Endothelial cell of umbilical vein (primary cell): Measurements from ENCODE around the gene TPM1. TPM values are rescaled to one million over a fixed set of nuclear protein-coding genes. Genes with fewer than 3 reads are reported as not detected.

Experiments
- BruUV-seq: library from RNA; stranded (reverse); fragments of 400-500 nt; replicated peaks from 2 replicates; lab custom pipeline; 2021; lab: Mats Ljungman, UMichigan
- CTCF ChIA-PET: fragments of 300-600, 350-600 bp; sonication (Branson Sonifier 250); formaldehyde crosslinking; loops from one replicate; lab custom pipeline; 2021; ENCODE audit warnings: antibody characterized with exemption, inconsistent platforms; lab: Charles Lee
- POLR2A ChIA-PET: fragments of 300-600, 350-600 bp; sonication (Branson Sonifier 250); formaldehyde crosslinking; loops from one replicate; lab custom pipeline; 2021; ENCODE audit warnings: antibody characterized with exemption, inconsistent platforms; lab: Charles Lee
- DNase-seq: peaks from one replicate; pipeline ENCODE4 v3.0.0-alpha.2; 2011; ENCODE audit warnings: low read depth, low spot score
- FAIRE-seq: peaks from 2 replicates; lab custom pipeline; 2011; peaks lifted over from hg19 to GRCh38; lab: Jason Lieb, UNC
- H2AFZ ChIP-seq: 2 replicates; pipeline ENCODE4 v1.6.0; 2012; ENCODE audit warnings: low read depth, low read length, control low read depth, inconsistent platforms
- H3K27ac ChIP-seq: 2 replicates; pipeline ENCODE4 v1.5.1; 2011; ENCODE audit warnings: low read depth, mild to moderate bottlenecking, control low read depth, low read length, moderate library complexity; ENCODE audit not compliant: insufficient read depth
- H3K27me3 ChIP-seq, 2 experiments: 2 replicates each; pipeline versions ENCODE4 v1.6.0 to v1.6.1; 2011; ENCODE audit warnings: low read length in 2 of 2, mixed read lengths in 1 of 2; ENCODE audit not compliant: control insufficient read depth in 2 of 2, insufficient read depth in 2 of 2
- H3K36me3 ChIP-seq, 2 experiments: 2 replicates in 1 of 2; 3 replicates in 1 of 2; pipeline ENCODE4 v1.5.1; 2011; ENCODE audit warnings: low read length in 2 of 2, mild to moderate bottlenecking in 1 of 2, moderate library complexity in 1 of 2; ENCODE audit not compliant: control insufficient read depth in 2 of 2, insufficient read depth in 2 of 2; ENCODE audit errors: extremely low read depth in 1 of 2
- H3K4me1 ChIP-seq: 3 replicates; pipeline ENCODE4 v1.5.1; 2011; ENCODE audit warnings: mild to moderate bottlenecking, low read length; ENCODE audit not compliant: control insufficient read depth, insufficient read depth; ENCODE audit errors: extremely low read depth
- H3K4me2 ChIP-seq: 2 replicates; pipeline ENCODE4 v1.6.1; 2011; ENCODE audit warnings: low read length, control low read depth, mixed read lengths; ENCODE audit not compliant: insufficient read depth
- H3K4me3 ChIP-seq, 3 experiments: fragments of 200-600 bp in 1 of 3; sonication (generic), shearing (Covaris generic) in 1 of 3; replicated peaks in 1 of 3; 2 replicates each; pipeline ENCODE4 v1.5.1; 2011 to 2016; ENCODE audit warnings: control low read depth in 3 of 3, low read length in 3 of 3, mild to moderate bottlenecking in 2 of 3, inconsistent platforms in 1 of 3, low read depth in 1 of 3, moderate library complexity in 1 of 3; ENCODE audit not compliant: insufficient read depth in 1 of 3
- H3K79me2 ChIP-seq: 2 replicates; pipeline ENCODE4 v1.6.0; 2012; ENCODE audit warnings: low read length, inconsistent platforms; ENCODE audit not compliant: control insufficient read depth, insufficient read depth
- H3K9ac ChIP-seq: replicated peaks from 2 replicates; pipeline ENCODE3; 2011; ENCODE audit warnings: low read length, control low read depth; ENCODE audit not compliant: insufficient read depth; ENCODE audit errors: extremely low read depth
- H3K9me1 ChIP-seq: replicated peaks from 3 replicates; pipeline ENCODE4 v1.6.0; 2011; ENCODE audit warnings: mild to moderate bottlenecking, low read length; ENCODE audit not compliant: control insufficient read depth, insufficient read depth; ENCODE audit errors: extremely low read depth
- H3K9me3 ChIP-seq: replicated peaks from 2 replicates; pipeline ENCODE4 v1.5.1; 2012; ENCODE audit warnings: low read length, inconsistent platforms; ENCODE audit not compliant: control insufficient read depth, insufficient read depth
- H4K20me1 ChIP-seq: replicated peaks from 2 replicates; pipeline ENCODE3; 2011; ENCODE audit warnings: mild to moderate bottlenecking, low read length; ENCODE audit not compliant: control insufficient read depth, insufficient read depth; ENCODE audit errors: extremely low read depth
- CTCF ChIP-seq, 2 donors: IDR thresholded peaks; 1 replicate in 1 of 2; 2 replicates in 1 of 2; pipeline ENCODE4 v1.5.1; 2011; ENCODE audit warnings: low read length in 2 of 2, mild to moderate bottlenecking in 2 of 2, moderate library complexity in 2 of 2, control low read depth in 1 of 2, inconsistent platforms in 1 of 2, low read depth in 1 of 2; ENCODE audit not compliant: insufficient read depth in 1 of 2; ENCODE audit errors: extremely low read depth in 1 of 2
- EZH2 ChIP-seq: IDR thresholded peaks from 2 replicates; pipeline ENCODE4 v1.6.1; 2012; ENCODE audit warnings: borderline replicate concordance, low read depth, mild to moderate bottlenecking, moderate library complexity, low read length, inconsistent platforms; ENCODE audit not compliant: severe bottlenecking
- FOS ChIP-seq: IDR thresholded peaks from 2 replicates; pipeline ENCODE4 v1.6.1; 2011; ENCODE audit warnings: mild to moderate bottlenecking, low read length, moderate library complexity, borderline replicate concordance; ENCODE audit not compliant: insufficient read depth
- GATA2 ChIP-seq: IDR thresholded peaks from 2 replicates; pipeline ENCODE4 v1.7.0; 2011; ENCODE audit warnings: low read depth, mild to moderate bottlenecking, moderate library complexity, mixed read lengths, low read length; ENCODE audit not compliant: insufficient read length, insufficient read depth
- JUN ChIP-seq: IDR thresholded peaks from 2 replicates; pipeline ENCODE4 v1.6.1; 2011; ENCODE audit warnings: borderline replicate concordance, low read depth; ENCODE audit not compliant: insufficient read length, insufficient read depth
- MAX ChIP-seq: IDR thresholded peaks from 2 replicates; pipeline ENCODE4 v1.6.1; 2011; ENCODE audit not compliant: insufficient read depth, insufficient read length
- MYC ChIP-seq: IDR thresholded peaks from one replicate; pipeline ENCODE4 v1.6.1; 2011; ENCODE audit warnings: mild to moderate bottlenecking, low read depth, low read length
- POLR2A ChIP-seq: IDR thresholded peaks from 2 replicates; pipeline ENCODE4 v1.6.1; 2012; ENCODE audit warnings: low read depth, mild to moderate bottlenecking, control low read depth, low read length
- POLR2AphosphoS5 ChIP-seq: IDR thresholded peaks from 2 replicates; pipeline ENCODE4 v1.6.1; 2012; ENCODE audit warnings: low read depth, mild to moderate bottlenecking, control low read depth, low read length, moderate library complexity; ENCODE audit not compliant: insufficient read depth
- dilution Hi-C: fragments of 300-500 bp; cut with MboI; formaldehyde crosslinking; loops from one replicate; pipeline ENCODE4 v1.15.0; 2019; ENCODE audit warnings: low sequenced_read_pairs; ENCODE audit not compliant: extremely low pct_ligation_motif_present
- intact Hi-C: fragments of 100-400 bp; cut with micrococcal nuclease; formaldehyde crosslinking; loops from one replicate; pipeline ENCODE4 v1.10.0; 2022
- polyA plus RNA-seq, 4 experiments: library from polyadenylated mRNA; depleted of rRNA in 3 of 4; stranded (reverse) in 3 of 4; unstranded in 1 of 4; fragments of >200 nt; gene quantifications; 2 replicates each; pipeline versions ENCODE4 v1.2.1 to v1.2.3, GENCODE V29; 2011 to 2012; ENCODE audit warnings: missing spikeins in 1 of 4
- total RNA-seq: library from RNA; stranded (reverse); gene quantifications from 2 replicates; pipeline ENCODE4 v1.2.3, GENCODE V29; 2021

The TPM1 gene
- total and polyA plus RNA-seq, 2 donors (not counting 3 experiments of a cell fraction or from before 2014, with no cell fraction given) = 518 to 558 TPM

GRCh38 chr15:63050731-63051155 is 8.2 kb downstream of the TPM1 start:
- dilution Hi-C loops (no loop called here), intact Hi-C loops (loop anchor here (1.0 to 5.0 kb wide), 2 partner anchors 153 to 452 kb away; partner anchors contain the start of gene USP3)
- no peaks in the 10 kb centered on the region for H3K27me3 ChIP-seq
- H3K4me1 ChIP-seq = peaks cover 81% of the 10 kb centered on the region
- FAIRE-seq (peak; percentile 21), DNase-seq (no peak)
- ChIA-PET POLR2A (no interaction called here), CTCF (interaction anchor here (1.1 kb wide), 1 partner anchor 203 kb away, joined by 3 read pairs; no protein-coding TSS in a partner anchor)
- H3K4me2 ChIP-seq = peak overlapping the region; percentile 83
- TF ChIP-seq POLR2A (no peak), CTCF (IDR thresholded peaks at IDR 0.05; ENCODE audit: extremely low read depth in 1 of 2, insufficient read depth in 1 of 2, low read depth in 1 of 2, low read length in 2 of 2) (no peak), EZH2 (no peak), MYC (no peak), JUN (no peak), FOS (no peak), GATA2 (no peak), MAX (no peak), POLR2AphosphoS5 (no peak)
- peak overlapping the region in 1 of 3 experiments; percentile 13 for H3K4me3 ChIP-seq
- H3K27ac ChIP-seq = peak overlapping the region; percentile 67
- H3K36me3 ChIP-seq = peaks cover 2 to 11% of the 10 kb centered on the region in 2 experiments
- no peaks in the 10 kb centered on the region for H3K9me1 ChIP-seq
- H3K9ac ChIP-seq = peak overlapping the region; percentile 22
- BruUV-seq = TSS peak; percentile 65
- peaks cover 2% of the 10 kb centered on the region for H4K20me1 ChIP-seq
- no peaks in the 10 kb centered on the region for H3K9me3 ChIP-seq
- no peak overlapping the region for H2AFZ ChIP-seq
- peaks cover 84% of the 10 kb centered on the region for H3K79me2 ChIP-seq
